GM19467 (cell line): ENCODE results near the gene DMGDH.

Experiments used
- ATAC-seq: cut with Tn5 transposase; IDR thresholded peaks from one replicate; pipeline ENCODE4 v1.9.1; 2021; ENCODE audit warnings: mild to moderate bottlenecking, moderate library complexity; ENCODE audit not compliant: unreplicated experiment

DMGDH gene

DNA sequence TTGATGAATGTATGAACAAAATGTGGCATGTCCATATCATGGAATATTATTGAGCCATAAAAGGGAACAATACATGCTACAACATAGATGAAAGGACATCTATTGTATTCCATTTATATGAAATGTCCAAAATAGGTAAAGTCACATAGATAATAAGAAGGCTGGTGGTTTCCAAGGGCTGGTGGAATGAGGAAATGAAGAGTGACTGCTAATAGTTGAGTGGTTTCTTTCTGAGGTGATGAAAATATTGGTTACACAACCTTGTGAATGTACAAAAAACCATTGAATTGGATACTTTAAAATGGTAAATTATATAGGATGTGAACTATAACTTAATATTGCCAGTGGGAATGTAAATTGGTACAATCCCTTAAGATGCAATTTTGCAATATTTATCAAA lies 89.6 kb downstream of the DMGDH start:
- no peak for ATAC-seq

DNA sequence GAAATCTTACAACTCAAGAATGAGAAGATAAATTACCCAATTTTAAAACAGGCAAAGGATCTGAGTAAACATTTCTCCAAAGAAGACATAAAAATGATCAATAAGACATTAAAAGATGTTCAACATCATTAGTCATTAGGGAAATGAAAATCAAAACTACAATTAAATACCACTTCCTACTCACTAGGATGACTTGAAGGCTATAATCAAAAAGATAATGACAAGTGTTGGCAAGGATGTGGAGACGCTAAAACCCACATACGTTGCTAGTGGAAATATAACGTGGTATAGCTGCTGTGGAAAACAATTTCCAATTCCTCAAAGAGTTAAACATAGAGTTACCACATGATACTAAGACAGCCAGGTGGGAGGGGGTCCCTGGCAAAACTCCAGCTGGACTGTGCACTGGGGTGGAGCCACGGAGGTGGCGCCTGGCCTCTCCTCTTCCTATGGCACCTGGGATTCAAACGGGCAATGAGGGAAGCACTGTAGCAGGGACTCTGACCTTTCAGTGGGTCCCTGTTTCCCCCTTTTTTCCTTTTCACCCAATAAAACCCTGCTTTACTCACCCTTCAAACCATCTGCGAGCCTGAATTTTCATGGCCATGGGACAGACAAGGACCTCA lies 90.2 kb downstream of the DMGDH start:
- ATAC-seq: no peak

DNA sequence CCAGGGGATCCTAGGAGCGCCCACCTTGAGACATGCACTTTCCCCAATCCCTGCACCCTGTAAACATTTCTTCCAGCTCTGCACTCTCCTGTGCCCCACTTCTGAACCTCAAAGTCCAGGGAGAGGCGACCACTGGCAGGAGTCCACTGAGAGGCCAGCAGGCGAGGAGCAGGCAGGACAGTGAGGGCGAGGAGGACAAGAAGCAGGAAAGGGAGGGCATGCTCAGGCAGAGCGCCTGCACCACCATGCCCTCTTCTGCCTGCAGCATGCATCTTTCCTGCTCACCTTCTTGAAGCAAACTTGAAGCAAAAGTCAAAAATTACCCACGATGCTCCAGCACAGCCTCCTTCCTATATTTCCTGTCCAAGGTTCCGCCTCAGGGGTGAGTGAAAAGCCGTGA lies 94.4 kb downstream of the DMGDH start:
- ATAC-seq: no peak

DNA sequence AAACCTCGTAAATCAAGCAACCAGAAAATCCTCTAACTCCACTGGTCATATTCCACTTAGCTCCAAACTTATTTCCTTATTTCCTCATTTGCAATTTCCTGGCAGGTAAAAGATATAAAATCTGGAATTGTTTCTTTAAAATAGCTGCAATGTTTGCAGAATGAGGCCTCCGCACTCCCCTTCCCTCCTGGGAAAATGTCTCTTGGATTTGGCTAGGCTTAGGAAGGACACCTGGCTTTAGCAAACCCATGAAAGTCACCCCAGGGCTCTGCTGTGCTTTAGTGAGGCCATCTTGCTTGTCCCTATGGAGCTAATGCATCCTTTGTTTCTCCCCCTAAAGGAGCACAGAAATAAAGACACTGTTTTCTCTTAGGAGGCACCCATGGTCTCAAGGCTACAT lies 94.9 kb downstream of the DMGDH start:
- ATAC-seq: no peak

DNA sequence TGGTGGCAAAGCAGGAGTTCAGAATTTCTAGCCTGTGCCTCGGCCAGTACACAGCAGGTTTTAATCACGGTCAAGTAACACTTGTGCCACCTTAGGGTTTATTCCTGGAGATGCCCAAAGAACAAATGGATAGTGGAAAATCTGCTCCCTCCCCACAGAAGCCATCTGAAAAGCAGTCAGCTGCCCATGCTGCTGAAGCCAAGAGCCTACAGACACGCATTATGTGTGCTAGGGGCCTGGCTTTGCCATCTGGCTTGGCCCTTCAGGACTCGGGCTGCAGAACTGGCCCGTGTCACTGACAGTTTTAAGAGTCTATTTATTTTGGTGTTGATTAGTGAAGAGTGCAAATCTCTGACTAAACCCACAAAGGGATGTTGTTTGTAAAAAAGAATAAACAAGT lies 95.5 kb downstream of the DMGDH start:
- no peak for ATAC-seq

DNA sequence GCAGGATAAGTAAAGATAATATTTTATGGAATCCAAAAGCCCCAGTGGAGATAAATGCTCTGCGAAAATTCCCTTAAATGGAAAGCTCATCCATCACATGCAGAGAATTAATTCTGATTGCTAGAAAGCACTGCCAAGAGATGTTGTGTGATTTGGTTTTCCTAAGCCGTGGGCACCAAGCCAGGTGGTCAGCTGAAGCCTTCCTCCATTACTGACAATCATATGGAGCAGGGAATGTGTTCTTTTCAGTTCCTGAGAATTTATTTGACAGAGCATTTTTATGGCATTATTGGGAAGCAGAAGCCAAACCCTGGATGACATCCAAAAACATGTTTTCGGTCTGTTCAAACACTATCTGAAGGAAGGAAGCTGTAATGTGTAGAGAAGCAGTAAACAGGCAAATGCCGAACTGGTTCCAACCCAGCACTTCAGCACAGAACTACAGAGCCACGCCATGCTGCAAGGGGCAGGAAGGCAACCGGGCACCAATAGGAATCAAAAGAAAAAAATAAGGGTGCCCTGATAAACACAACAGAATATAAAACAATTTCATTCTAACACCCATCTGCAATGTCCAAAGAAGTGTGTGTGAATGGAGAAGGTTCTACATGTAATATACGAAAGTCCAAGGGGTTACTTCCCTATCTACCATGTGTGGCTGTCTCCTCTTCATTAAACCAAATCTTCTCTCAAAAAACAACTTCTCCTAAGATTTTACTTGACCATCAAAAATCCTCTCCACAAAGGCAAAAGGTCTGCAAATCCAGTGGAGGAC lies 96.6 kb downstream of the DMGDH start:
- no peak for ATAC-seq

DNA sequence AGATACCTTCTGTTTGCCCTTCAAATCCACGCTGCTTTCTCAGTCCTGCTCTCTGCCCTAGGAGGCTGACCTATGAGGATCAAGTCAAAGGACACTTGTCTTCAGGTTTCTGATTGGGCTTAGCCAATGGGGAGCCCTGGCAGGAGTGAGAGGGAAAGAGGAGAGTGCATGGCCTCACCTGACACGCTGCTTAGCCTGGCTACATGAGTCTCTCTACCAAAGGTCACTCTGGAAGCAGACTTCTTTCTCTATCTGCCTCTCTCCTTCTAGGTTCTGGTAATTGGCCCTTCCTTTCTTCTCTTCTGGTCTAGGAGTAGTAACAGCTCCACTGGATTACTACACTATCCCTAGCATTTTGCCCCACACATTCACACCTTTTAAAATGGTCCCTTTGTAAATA lies 97.5 kb downstream of the DMGDH start:
- ATAC-seq: no peak

DNA sequence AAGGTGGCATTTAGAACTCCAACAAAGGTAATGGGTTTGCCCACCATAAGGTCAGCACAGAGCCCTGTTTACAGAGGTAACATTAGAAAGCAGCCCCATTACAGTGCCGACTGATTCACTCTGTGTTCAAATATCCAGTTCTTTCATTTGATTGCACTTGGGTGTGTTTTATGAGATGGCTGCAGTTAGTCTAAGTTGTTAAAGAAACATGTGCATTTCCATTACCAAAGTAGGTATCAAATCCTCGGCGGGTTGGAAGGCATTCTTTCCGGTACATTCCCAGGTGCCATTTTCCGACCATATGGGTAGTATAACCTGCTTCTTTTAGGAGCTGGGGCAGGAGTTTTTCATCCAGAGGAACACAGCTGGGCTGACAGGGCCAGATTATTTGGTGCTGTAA lies 100.7 kb downstream of the DMGDH start:
- ATAC-seq: no peak

DNA sequence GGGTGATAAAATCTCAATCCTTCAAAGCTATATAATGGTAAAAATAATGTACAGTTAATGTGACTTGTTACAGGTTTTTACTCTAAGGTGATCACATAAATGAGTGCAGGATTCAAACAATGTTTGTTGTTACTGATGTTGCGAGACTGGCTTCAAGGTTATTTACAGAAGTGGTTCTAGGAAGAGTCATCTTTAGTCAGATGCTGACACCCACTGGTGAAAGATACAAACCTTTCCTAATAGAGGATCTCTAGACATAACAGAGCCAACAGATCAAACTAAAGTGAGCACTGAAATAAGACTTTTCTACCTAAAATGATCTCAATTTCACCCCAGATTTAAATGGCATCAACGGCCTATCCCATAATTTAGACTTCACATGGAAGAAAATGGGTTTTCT lies 104.6 kb downstream of the DMGDH start:
- no peak for ATAC-seq

DNA sequence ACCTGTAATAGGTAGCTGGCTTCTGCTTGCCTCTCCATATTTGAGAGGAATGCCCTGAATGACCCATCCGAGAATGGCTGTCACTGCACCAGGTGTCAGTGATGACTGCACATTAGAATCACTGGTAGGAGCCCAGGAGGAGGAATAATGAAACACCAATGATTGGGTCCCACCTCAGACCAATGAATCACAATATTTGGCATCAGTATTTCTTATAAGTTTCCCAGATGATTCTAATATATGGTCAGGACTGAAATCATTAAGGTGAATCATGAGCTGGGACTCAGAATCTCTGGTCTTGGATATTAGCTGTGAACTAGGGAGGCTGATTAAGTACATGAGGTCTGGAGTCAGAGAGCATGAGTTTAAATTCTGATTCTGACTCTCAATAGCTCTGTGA lies 107.7 kb downstream of the DMGDH start:
- ATAC-seq: no peak

DNA sequence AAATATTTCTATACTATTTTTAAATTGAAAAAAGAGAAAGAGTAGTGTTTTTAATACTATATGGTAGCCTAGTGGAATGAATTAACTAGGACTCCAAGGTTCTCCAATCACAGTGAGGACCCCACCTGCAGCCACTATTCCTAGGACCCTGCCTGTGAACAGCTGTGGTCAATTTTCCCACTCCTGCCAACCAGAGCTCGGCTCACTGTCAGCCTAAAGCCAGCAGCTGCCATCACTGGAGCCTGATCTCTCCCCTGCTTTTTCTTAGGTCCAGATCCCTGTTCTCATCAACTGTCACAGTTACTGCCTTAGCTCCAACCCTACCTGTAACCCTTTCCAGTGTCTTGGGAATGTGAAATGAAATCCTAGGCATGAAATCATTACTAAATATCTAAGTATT lies 109.7 kb downstream of the DMGDH start:
- no peak for ATAC-seq

DNA sequence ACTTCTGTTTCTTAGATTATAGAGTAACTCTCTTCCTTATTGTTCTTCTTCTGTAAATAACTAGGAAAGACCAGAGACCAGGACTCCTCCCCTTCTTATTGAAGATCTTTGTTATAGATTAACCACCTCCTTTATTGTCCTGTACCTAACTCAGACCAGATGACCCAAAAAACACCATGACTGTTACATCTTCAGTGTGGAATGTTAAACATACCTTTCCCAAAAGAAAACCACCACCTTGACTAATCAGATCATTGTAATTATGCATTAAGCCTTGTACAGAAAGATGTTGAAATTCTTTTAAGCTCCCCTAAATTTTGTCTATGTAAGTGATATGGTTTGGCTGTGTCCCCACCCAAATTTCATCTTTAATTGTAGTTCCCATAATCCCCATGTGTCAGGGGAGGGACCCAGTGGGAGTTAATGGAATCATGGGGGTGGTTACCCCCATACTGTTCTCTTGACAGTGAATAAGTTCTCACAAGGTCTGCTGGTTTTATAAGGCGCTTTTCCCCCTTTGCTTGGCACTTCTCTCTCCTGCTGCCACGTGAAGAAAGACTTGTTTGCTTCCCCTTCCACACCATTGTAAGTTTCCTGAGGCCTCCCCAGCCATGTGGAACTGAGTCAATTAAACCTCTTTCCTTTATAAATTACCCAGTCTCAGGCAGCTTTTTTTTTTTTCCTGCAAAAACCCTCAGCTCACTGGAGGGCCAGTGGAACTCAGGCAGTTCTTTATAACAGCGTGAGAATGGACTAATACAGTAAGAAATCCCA lies 110.6 kb downstream of the DMGDH start:
- ATAC-seq: no peak

DNA sequence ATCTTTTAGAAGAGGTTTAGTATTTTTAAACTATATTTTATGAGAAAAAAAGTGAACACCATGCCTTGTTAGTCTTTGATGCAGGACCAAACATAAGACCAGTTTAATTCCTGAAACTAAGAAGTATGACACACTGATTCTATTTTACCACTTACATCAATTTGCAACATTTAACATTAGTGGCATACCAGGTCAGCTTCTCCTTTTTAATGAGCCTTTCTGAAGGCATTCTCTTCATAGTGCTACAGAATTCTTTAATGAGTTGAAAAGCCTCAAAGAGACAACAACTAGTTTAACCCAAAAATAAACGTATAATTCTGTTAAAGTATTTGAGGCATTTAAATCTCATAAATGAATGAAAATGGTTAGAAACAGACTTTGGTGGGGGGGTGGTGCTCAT lies 112.6 kb downstream of the DMGDH start:
- ATAC-seq: no peak

DNA sequence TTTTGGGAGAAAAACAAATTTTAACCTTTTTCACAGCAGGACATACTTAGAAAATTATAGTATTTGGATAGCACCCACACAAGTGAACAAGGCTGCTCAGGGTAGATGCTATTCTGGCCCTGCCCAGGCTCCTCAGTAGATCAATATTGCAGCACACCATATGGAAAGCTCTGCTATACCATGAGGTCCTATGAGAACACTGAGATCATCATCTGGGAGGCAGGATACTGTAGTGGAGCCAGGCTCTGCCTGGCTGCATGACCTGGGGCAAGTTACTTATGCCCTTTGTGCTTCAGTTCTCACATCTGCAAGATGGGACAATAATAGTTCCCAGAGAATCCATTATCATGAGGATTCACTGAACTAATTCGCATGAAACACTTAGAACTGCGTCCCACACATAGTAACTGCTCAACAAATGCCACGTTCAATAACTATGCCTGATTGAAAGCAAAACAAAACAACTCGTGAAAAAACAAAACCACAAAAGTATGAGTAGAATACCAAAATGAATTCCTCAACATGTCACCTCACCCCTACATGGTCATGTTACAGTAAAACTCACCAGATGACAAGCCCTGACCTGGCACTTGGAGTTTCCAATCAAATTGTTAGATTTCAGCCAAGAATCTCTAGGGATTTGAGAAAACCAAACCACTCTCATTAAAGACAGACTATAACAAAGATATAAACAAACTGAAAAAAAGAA lies 116.2 kb downstream of the DMGDH start:
- ATAC-seq: no peak
